ENCODE data around the gene TOGARAM2.

The TOGARAM2 gene

GRCh38 chr2:29000956-29001355 is 19.9 kb downstream of the TOGARAM2 start:
- no peak for DNase-seq

GRCh38 chr2:29001806-29002205 is 20.7 kb downstream of the TOGARAM2 start:
- DNase-seq = no peak

- DNase-seq = no peak
These were observed 23.7 kb downstream of the TOGARAM2 start for GRCh38 chr2:29004755-29005154.

- no peak for DNase-seq
These were observed 24.2 kb downstream of the TOGARAM2 start for GRCh38 chr2:29005331-29005730.

GRCh38 chr2:29006092-29006979 is 25.2 kb downstream of the TOGARAM2 start:
- DNase-seq = no peak

GRCh38 chr2:29006980-29007301 is 25.8 kb downstream of the TOGARAM2 start:
- no peak for DNase-seq

- DNase-seq = no peak
These were observed 28.2 kb downstream of the TOGARAM2 start for GRCh38 chr2:29009270-29009669.

- DNase-seq = no peak
These were observed 28.9 kb downstream of the TOGARAM2 start for GRCh38 chr2:29009711-29010677.

- DNase-seq = no peak
These were observed 29.8 kb downstream of the TOGARAM2 start for GRCh38 chr2:29010946-29011345.

GRCh38 chr2:29011418-29012060 is 30.4 kb downstream of the TOGARAM2 start:
- DNase-seq = no peak

GRCh38 chr2:29012211-29012681 is 31.1 kb downstream of the TOGARAM2 start:
- DNase-seq = no peak

GRCh38 chr2:29013057-29013780 is 32.1 kb downstream of the TOGARAM2 start:
- DNase-seq = no peak

GRCh38 chr2:29014331-29014730 is 33.2 kb downstream of the TOGARAM2 start:
- DNase-seq = no peak

- DNase-seq = no peak
These were observed 33.8 kb downstream of the TOGARAM2 start for GRCh38 chr2:29014811-29015421.

- no peak for DNase-seq
These were observed 34.8 kb downstream of the TOGARAM2 start for GRCh38 chr2:29015701-29016470.

GRCh38 chr2:29016504-29016903 is 35.4 kb downstream of the TOGARAM2 start:
- DNase-seq = no peak

- DNase-seq = no peak
These were observed 36.8 kb downstream of the TOGARAM2 start for GRCh38 chr2:29017716-29018435.

- no peak for DNase-seq
These were observed 40.8 kb downstream of the TOGARAM2 start for GRCh38 chr2:29021886-29022285.

GRCh38 chr2:29022679-29023078 is 41.6 kb downstream of the TOGARAM2 start:
- DNase-seq = no peak

GRCh38 chr2:29023188-29023587 is 42.1 kb downstream of the TOGARAM2 start:
- no peak for DNase-seq
